ENCODE data around the gene FBXW10B. TPM values are rescaled to one million over a fixed set of nuclear protein-coding genes. Genes with fewer than 3 reads are reported as not detected.
"Not testable (repeated sequence)": the region's sequence is repeated elsewhere in the genome, so short reads cannot be mapped to it uniquely, and the experiment has no call there.

The FBXW10B gene
- polyA plus RNA-seq, 1 experiment, result 1.3 TPM

- Histone ChIP-seq H3K36me3 (ENCODE audit: control insufficient read depth, insufficient read depth, low read length) (no peaks in the 10 kb centered on the region), H3K4me3 (ENCODE audit: low read depth, low read length) (no peak overlapping the region), H3K27me3 (ENCODE audit: control insufficient read depth, insufficient read depth, low read length) (no peaks in the 10 kb centered on the region)
- DNase-seq (ENCODE audit: low read depth), result no peak
- ChIA-PET CTCF (no interaction called here), POLR2A (no interaction called here)
- TF ChIP-seq, protein P1, sequence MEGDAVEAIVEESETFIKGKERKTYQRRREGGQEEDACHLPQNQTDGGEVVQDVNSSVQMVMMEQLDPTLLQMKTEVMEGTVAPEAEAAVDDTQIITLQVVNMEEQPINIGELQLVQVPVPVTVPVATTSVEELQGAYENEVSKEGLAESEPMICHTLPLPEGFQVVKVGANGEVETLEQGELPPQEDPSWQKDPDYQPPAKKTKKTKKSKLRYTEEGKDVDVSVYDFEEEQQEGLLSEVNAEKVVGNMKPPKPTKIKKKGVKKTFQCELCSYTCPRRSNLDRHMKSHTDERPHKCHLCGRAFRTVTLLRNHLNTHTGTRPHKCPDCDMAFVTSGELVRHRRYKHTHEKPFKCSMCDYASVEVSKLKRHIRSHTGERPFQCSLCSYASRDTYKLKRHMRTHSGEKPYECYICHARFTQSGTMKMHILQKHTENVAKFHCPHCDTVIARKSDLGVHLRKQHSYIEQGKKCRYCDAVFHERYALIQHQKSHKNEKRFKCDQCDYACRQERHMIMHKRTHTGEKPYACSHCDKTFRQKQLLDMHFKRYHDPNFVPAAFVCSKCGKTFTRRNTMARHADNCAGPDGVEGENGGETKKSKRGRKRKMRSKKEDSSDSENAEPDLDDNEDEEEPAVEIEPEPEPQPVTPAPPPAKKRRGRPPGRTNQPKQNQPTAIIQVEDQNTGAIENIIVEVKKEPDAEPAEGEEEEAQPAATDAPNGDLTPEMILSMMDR (IDR thresholded peaks at IDR 0.05; ENCODE audit: insufficient read depth, low read depth, low read length), result no peak
Measured at GRCh38 chr17:15659236-15659635, 39.7 kb upstream of the FBXW10B start.

DNA sequence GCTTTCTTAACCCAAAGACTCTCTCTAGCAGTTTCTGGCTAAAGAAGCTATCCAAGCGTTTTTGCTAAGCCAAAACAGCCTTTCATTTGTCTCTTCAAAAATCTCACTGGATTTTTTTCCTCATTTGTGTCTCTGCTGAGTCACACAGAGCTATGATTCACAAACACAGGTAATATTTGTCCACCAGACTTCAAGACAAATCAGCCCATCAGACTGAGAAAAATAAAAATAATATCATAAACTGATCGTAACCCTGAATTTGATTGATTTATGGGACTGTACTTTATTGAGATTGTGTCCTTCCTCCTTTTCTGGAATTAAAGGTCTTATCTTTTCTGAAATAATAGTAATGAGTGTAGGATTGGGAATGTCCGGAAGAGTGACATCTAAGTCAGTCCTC lies 38.8 kb upstream of the FBXW10B start:
- no peak overlapping the region for H3K4me3 ChIP-seq (ENCODE audit: low read depth, low read length)
- ChIA-PET CTCF (no interaction called here), POLR2A (no interaction called here)
- TF ChIP-seq, protein P1 (IDR thresholded peaks at IDR 0.05; ENCODE audit: insufficient read depth, low read depth, low read length), result no peak
- no peaks in the 10 kb centered on the region for H3K36me3 ChIP-seq (ENCODE audit: control insufficient read depth, insufficient read depth, low read length)
- no peaks in the 10 kb centered on the region for H3K27me3 ChIP-seq (ENCODE audit: control insufficient read depth, insufficient read depth, low read length)
- DNase-seq (ENCODE audit: low read depth), result no peak

DNA sequence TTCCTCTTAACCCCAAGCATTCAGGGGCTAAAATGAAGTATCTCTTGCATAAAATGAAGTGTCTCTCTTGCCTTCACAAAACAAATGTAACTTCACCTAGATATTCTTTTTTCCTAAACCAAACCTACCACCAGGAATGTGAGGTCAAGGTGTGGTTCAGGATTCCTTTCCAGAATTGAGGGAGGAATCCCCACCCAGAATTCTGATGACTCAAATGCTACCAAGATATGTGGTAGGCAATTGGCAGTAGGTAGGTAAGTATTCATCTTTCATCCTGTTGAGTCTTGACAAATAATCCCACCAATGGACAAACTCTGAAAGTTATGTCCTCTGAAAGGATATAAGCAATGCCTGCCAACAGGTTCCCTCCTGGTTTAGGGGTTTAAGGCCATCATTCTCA lies 38.4 kb upstream of the FBXW10B start:
- no peaks in the 10 kb centered on the region for H3K27me3 ChIP-seq (ENCODE audit: control insufficient read depth, insufficient read depth, low read length)
- H3K4me3 ChIP-seq (ENCODE audit: low read depth, low read length), result no peak overlapping the region
- TF ChIP-seq, protein P1 (IDR thresholded peaks at IDR 0.05; ENCODE audit: insufficient read depth, low read depth, low read length), result no peak
- ChIA-PET CTCF (no interaction called here), POLR2A (no interaction called here)
- DNase-seq (ENCODE audit: low read depth), result no peak
- no peaks in the 10 kb centered on the region for H3K36me3 ChIP-seq (ENCODE audit: control insufficient read depth, insufficient read depth, low read length)

DNA sequence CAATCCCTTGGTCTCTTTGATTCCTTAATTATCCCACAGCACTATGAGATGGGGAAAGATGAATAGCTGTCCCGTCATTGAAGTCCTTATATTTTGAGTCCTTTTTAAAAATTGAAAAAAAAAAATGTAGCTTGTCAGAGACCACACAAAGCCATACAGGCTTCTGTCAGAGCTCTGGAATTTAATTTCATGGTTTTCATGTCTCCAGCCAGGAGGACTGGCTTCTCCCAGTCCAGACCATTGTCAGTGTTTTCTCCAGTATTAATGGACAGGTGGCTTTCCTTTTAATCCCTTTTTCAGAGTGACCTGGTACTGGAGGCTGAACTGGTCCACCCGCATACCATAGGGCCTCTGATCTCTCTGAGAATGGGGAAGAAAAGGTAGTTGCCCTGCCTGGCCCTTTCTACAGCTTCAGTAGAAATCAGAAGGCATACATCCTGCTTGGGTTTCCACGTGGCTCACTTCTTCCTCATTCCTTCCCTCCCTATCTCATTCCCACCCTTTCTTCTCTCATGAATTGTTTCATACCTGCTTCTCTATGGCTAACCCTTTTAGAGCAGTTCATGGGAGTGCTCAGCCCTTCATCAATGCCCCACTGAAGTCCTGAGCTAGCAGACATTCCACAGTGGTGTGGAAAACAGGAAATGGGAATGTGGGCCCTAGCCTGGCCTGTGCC lies 35.5 kb upstream of the FBXW10B start:
- CTCF ChIA-PET, result no interaction called here
- TF ChIP-seq, protein P1 (IDR thresholded peaks at IDR 0.05; ENCODE audit: insufficient read depth, low read depth, low read length), result no peak
- Histone ChIP-seq H3K36me3 (ENCODE audit: control insufficient read depth, insufficient read depth, low read length) (no peaks in the 10 kb centered on the region), H3K27me3 (ENCODE audit: control insufficient read depth, insufficient read depth, low read length) (no peaks in the 10 kb centered on the region), H3K4me3 (ENCODE audit: low read depth, low read length) (no peak overlapping the region)
- DNase-seq (ENCODE audit: low read depth), result no peak
- POLR2A ChIA-PET, result no interaction called here

GRCh38 chr17:15654401-15654800 lies 34.9 kb upstream of the FBXW10B start:
- DNase-seq (ENCODE audit: low read depth); H3K36me3 ChIP-seq (ENCODE audit: control insufficient read depth, insufficient read depth, low read length); POLR2A ChIA-PET; H3K4me3 ChIP-seq (ENCODE audit: low read depth, low read length); H3K27me3 ChIP-seq (ENCODE audit: control insufficient read depth, insufficient read depth, low read length); CTCF ChIA-PET: not testable (repeated sequence)

- ChIA-PET POLR2A (no interaction called here), CTCF (interaction anchor here (0.6 kb wide), 1 partner anchor 11 kb away, joined by 3 read pairs; no protein-coding TSS in a partner anchor)
- Histone ChIP-seq H3K4me3 (ENCODE audit: low read depth, low read length) (no peak overlapping the region), H3K27me3 (ENCODE audit: control insufficient read depth, insufficient read depth, low read length) (no peaks in the 10 kb centered on the region), H3K36me3 (ENCODE audit: control insufficient read depth, insufficient read depth, low read length) (no peaks in the 10 kb centered on the region)
- TF ChIP-seq, protein P1 (IDR thresholded peaks at IDR 0.05; ENCODE audit: insufficient read depth, low read depth, low read length), result no peak
- no peak for DNase-seq (ENCODE audit: low read depth)
Measured at GRCh38 chr17:15652960-15653359, 33.5 kb upstream of the FBXW10B start.
